GM21723 (cell line): ENCODE measurements around the gene BCL11B.

Source experiments
- ATAC-seq: cut with Tn5 transposase; IDR thresholded peaks from one replicate; pipeline ENCODE4 v1.9.1; 2021; ENCODE audit warnings: mild to moderate bottlenecking, moderate library complexity; ENCODE audit not compliant: unreplicated experiment

The BCL11B gene

GRCh38 chr14:99143126-99143525 lies 128.9 kb downstream of the BCL11B start:
- no peak for ATAC-seq

- ATAC-seq, result no peak
These were observed 130.8 kb downstream of the BCL11B start for GRCh38 chr14:99141236-99141635.

GRCh38 chr14:99138999-99139865 lies 132.8 kb downstream of the BCL11B start:
- no peak for ATAC-seq

- no peak for ATAC-seq
These were observed 134.0 kb downstream of the BCL11B start for GRCh38 chr14:99137913-99138571.

- ATAC-seq, result no peak
These were observed 134.8 kb downstream of the BCL11B start for GRCh38 chr14:99137001-99137700.

- ATAC-seq, result no peak
These were observed 135.6 kb downstream of the BCL11B start for GRCh38 chr14:99136401-99136800.

- no peak for ATAC-seq
These were observed 136.0 kb downstream of the BCL11B start for GRCh38 chr14:99136047-99136400.

GRCh38 chr14:99134516-99135046 lies 137.4 kb downstream of the BCL11B start:
- ATAC-seq, result no peak

- ATAC-seq, result no peak
These were observed 138.1 kb downstream of the BCL11B start for GRCh38 chr14:99133636-99134515.

- ATAC-seq, result no peak
These were observed 139.0 kb downstream of the BCL11B start for GRCh38 chr14:99132821-99133635.

- no peak for ATAC-seq
These were observed 140.2 kb downstream of the BCL11B start for GRCh38 chr14:99131632-99132271.

GRCh38 chr14:99129998-99130397 lies 142.0 kb downstream of the BCL11B start:
- no peak for ATAC-seq

GRCh38 chr14:99129211-99129696 lies 142.7 kb downstream of the BCL11B start:
- ATAC-seq, result no peak

GRCh38 chr14:99128185-99128584 lies 143.8 kb downstream of the BCL11B start:
- no peak for ATAC-seq

GRCh38 chr14:99127651-99128167 lies 144.3 kb downstream of the BCL11B start:
- no peak for ATAC-seq

GRCh38 chr14:99125616-99126431 lies 146.2 kb downstream of the BCL11B start:
- no peak for ATAC-seq

GRCh38 chr14:99125113-99125512 lies 146.9 kb downstream of the BCL11B start:
- no peak for ATAC-seq
